GM23338 (cell line): Measurements from ENCODE around the gene ARPC4. TPM values are rescaled to one million over a fixed set of nuclear protein-coding genes. Genes with fewer than 3 reads are reported as not detected.
A peak's percentile ranks its signal among the peaks of the same experiment; 100 is the strongest.

Experiments
- ATAC-seq: fragments of 200-7000 bp; cut with Tn5 transposase; 3 replicates; pipeline ENCODE4 v1.9.1; 2020
- DNase-seq: peaks from one replicate; pipeline ENCODE4 v3.0.0-alpha.2; 2015; ENCODE audit warnings: low spot score
- H2AFZ ChIP-seq: fragments of 200-600 bp; sonication (generic); 2 replicates; pipeline ENCODE4 v1.8.0; 2016; ENCODE audit warnings: antibody characterized with exemption, mild to moderate bottlenecking, moderate library complexity
- H3F3A ChIP-seq: fragments of 200-600 bp; sonication (generic); replicated peaks from 2 replicates; pipeline ENCODE4 v1.8.0; 2017; ENCODE audit warnings: antibody characterized with exemption, mixed run types, low read depth
- H3K27ac ChIP-seq: fragments of 200-600 bp; sonication (generic); 2 replicates; pipeline ENCODE4 v1.6.1; 2016; ENCODE audit warnings: low read depth
- H3K27me3 ChIP-seq: fragments of 200-600 bp; sonication (generic); 2 replicates; pipeline ENCODE4 v1.8.0; 2016; ENCODE audit warnings: mild to moderate bottlenecking, mixed run types, moderate library complexity; ENCODE audit not compliant: insufficient read depth
- H3K36me3 ChIP-seq: fragments of 200-600 bp; sonication (generic); 2 replicates; pipeline ENCODE4 v1.8.0; 2016; ENCODE audit warnings: mild to moderate bottlenecking; ENCODE audit not compliant: insufficient read depth
- H3K4me1 ChIP-seq: fragments of 200-600 bp; sonication (generic); 2 replicates; pipeline ENCODE4 v1.8.0; 2016; ENCODE audit warnings: mild to moderate bottlenecking, moderate library complexity; ENCODE audit not compliant: insufficient read depth
- H3K4me2 ChIP-seq: fragments of 200-600 bp; sonication (generic); 2 replicates; pipeline ENCODE4 v1.7.1; 2017; ENCODE audit warnings: mixed run types
- H3K4me3 ChIP-seq: fragments of 200-600 bp; sonication (generic); 2 replicates; pipeline ENCODE4 v1.6.1; 2016; ENCODE audit warnings: mixed run types
- H3K79me2 ChIP-seq: fragments of 200-600 bp; sonication (generic); replicated peaks from 2 replicates; pipeline ENCODE4 v1.8.0; 2017; ENCODE audit warnings: mild to moderate bottlenecking; ENCODE audit not compliant: insufficient read depth
- H3K9me2 ChIP-seq: fragments of 200-600 bp; sonication (generic); 2 replicates; pipeline ENCODE4 v1.8.0; 2017; ENCODE audit not compliant: insufficient read depth
- H4K20me1 ChIP-seq: fragments of 200-600 bp; sonication (generic); replicated peaks from 2 replicates; pipeline ENCODE4 v1.8.0; 2017; ENCODE audit warnings: mild to moderate bottlenecking; ENCODE audit not compliant: insufficient read depth
- H3K27ac Mint-ChIP-seq: 2 replicates; pipeline ENCODE4 v1.8.0; 2020; ENCODE audit warnings: inconsistent platforms, mild to moderate bottlenecking, moderate library complexity, mixed read lengths
- H3K27me3 Mint-ChIP-seq: 3 replicates; pipeline ENCODE4 v1.8.0; 2022; ENCODE audit warnings: low read depth, mild to moderate bottlenecking, moderate library complexity, mixed read lengths, inconsistent platforms; ENCODE audit not compliant: insufficient read depth, poor library complexity
- H3K36me3 Mint-ChIP-seq: 3 replicates; pipeline ENCODE4 v1.8.0; 2021; ENCODE audit warnings: low read depth, mild to moderate bottlenecking, inconsistent platforms, moderate library complexity, mixed read lengths
- H3K4me1 Mint-ChIP-seq: 3 replicates; pipeline ENCODE4 v1.8.0; 2020; ENCODE audit warnings: mild to moderate bottlenecking, inconsistent platforms, mixed read lengths
- H3K4me3 Mint-ChIP-seq: 3 replicates; pipeline ENCODE4 v1.8.0; 2021; ENCODE audit warnings: moderate library complexity, mild to moderate bottlenecking, inconsistent platforms, mixed read lengths
- H3K9me3 Mint-ChIP-seq: 3 replicates; pipeline ENCODE4 v1.8.0; 2020; ENCODE audit warnings: moderate library complexity, mild to moderate bottlenecking, inconsistent platforms, mixed read lengths
- EZH2phosphoT487 ChIP-seq: fragments of 200-600 bp; sonication (generic); IDR thresholded peaks from one replicate; pipeline ENCODE4 v1.8.1; 2018; ENCODE audit warnings: antibody characterized with exemption; ENCODE audit not compliant: unreplicated experiment
- NANOG ChIP-seq: IDR thresholded peaks from 2 replicates; pipeline ENCODE4 v1.6.1; 2016; ENCODE audit warnings: antibody characterized with exemption, borderline replicate concordance
- POLR2AphosphoS5 ChIP-seq: IDR thresholded peaks from 2 replicates; pipeline ENCODE4 v1.6.1; 2016; ENCODE audit warnings: antibody characterized with exemption, low read depth
- ZNF331 ChIP-seq: fragments of 250-450 bp; sonication (Bioruptor Pico); IDR thresholded peaks from 2 replicates; pipeline ENCODE4 v1.5.0; 2020; ENCODE audit warnings: low read depth, mild to moderate bottlenecking, moderate library complexity
- polyA plus RNA-seq: library from polyadenylated mRNA; unstranded; fragments of >200 nt; fragmentation: Nextera tagmentation; extraction: Ambion mirVana; gene quantifications from 2 replicates; pipeline ENCODE4 v1.2.1, GENCODE V29; 2016
- total RNA-seq: library from RNA; depleted of rRNA; stranded (reverse); fragments of >200 nt; shearing (Covaris generic); gene quantifications from 2 replicates; pipeline ENCODE4 v1.2.3, GENCODE V29; 2014
- TF ChIP-seq, protein P1 (sequence below): fragments of 250-450 bp; sonication (Bioruptor Pico); IDR thresholded peaks from 2 replicates; pipeline ENCODE4 v1.5.0; 2020; ENCODE audit warnings: mild to moderate bottlenecking, moderate library complexity
- TF ChIP-seq, protein P2 (sequence below), 2 experiments: fragments of 200-600 bp in 1 of 2; sonication (generic) in 1 of 2; conservative IDR thresholded peaks; 2 replicates each; pipeline versions ENCODE4 v1.5.1 to v1.6.1; 2016 to 2017; ENCODE audit warnings: antibody characterized with exemption in 2 of 2, low read depth in 2 of 2, mild to moderate bottlenecking in 2 of 2, moderate library complexity in 1 of 2

ARPC4 gene
- total and polyA plus RNA-seq, 2 experiments from 2014 or later: 71.9 to 176 TPM

DNA sequence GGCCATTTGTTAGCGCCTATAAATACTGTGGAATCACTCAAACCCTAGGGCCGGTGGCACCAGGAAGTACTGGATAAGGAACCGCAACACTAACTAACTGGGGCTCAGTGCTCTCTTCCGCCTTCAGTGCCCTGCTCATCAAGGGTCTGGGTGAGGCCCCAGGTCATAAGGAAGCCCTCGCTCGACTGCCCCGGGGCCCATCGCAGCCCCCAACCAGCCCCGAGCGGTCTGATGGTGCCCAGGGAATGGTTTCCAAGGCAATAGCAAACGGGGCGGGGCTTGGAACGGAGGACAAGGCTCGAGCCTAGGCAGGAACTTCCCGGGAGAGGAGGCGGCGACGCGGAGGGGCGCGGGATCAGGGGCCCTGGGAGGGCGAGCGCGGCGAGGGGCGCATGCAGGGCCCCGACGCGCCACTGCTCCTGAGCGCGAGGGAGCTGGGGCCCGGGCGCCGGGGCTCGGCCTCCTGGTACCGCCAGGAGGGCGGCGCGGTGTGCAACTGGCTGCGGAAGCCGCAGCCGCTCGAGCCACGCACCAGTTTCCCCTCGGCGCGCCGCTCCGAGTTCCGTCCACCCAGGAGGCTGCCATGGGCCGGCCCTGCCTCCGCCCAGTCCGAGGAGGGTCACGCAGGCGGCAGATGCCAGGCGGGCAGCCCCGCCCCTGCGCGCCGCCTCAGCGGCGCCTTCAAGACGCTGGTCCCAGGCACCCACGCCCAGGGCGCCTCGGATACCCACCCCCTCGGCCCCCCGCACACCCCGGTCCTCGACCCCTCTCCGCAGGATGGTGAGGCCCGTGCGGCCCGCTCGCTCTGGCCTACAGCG is 16.9 kb downstream of the ARPC4 start, which contains the start of gene TTLL3:
TTLL3 (plus strand) TSS at position 648 of the 818 bp plus-strand sequence. CDS start 400 bp downstream, outside the sequence.
- H3K9me2 ChIP-seq: no peaks in the 10 kb centered on the region
- peak within 1 kb of the TSS; percentile 59; the same call in 1 of the 2 replicates for H3K27ac ChIP-seq
- peaks cover 17% of the 10 kb centered on the region for H3K27me3 ChIP-seq
- H2AFZ ChIP-seq: peak within 1 kb of the TSS; percentile 97
- peak within 1 kb of the TSS; percentile 96 for H3K4me2 ChIP-seq
- ATAC-seq: peak; percentile 74
- H3K79me2 ChIP-seq: no peaks in the 10 kb centered on the region
- Mint-ChIP-seq H3K27me3 (peaks cover 13% of the 10 kb centered on the region), H3K27ac (peak within 1 kb of the TSS; percentile 8; the same call in 1 of the 2 replicates), H3K36me3 (peaks cover 22% of the 10 kb centered on the region), H3K4me3 (peak within 1 kb of the TSS; percentile 77), H3K4me1 (peaks cover 22% of the 10 kb centered on the region), H3K9me3 (no peaks in the 10 kb centered on the region; the same call in 2 of the 3 replicates)
- TF ChIP-seq ZNF331 (no peak), NANOG (no peak), EZH2phosphoT487 (no peak), POLR2AphosphoS5 (peak; percentile 42; the same call in 1 of the 2 replicates)
- TF ChIP-seq, protein P1, sequence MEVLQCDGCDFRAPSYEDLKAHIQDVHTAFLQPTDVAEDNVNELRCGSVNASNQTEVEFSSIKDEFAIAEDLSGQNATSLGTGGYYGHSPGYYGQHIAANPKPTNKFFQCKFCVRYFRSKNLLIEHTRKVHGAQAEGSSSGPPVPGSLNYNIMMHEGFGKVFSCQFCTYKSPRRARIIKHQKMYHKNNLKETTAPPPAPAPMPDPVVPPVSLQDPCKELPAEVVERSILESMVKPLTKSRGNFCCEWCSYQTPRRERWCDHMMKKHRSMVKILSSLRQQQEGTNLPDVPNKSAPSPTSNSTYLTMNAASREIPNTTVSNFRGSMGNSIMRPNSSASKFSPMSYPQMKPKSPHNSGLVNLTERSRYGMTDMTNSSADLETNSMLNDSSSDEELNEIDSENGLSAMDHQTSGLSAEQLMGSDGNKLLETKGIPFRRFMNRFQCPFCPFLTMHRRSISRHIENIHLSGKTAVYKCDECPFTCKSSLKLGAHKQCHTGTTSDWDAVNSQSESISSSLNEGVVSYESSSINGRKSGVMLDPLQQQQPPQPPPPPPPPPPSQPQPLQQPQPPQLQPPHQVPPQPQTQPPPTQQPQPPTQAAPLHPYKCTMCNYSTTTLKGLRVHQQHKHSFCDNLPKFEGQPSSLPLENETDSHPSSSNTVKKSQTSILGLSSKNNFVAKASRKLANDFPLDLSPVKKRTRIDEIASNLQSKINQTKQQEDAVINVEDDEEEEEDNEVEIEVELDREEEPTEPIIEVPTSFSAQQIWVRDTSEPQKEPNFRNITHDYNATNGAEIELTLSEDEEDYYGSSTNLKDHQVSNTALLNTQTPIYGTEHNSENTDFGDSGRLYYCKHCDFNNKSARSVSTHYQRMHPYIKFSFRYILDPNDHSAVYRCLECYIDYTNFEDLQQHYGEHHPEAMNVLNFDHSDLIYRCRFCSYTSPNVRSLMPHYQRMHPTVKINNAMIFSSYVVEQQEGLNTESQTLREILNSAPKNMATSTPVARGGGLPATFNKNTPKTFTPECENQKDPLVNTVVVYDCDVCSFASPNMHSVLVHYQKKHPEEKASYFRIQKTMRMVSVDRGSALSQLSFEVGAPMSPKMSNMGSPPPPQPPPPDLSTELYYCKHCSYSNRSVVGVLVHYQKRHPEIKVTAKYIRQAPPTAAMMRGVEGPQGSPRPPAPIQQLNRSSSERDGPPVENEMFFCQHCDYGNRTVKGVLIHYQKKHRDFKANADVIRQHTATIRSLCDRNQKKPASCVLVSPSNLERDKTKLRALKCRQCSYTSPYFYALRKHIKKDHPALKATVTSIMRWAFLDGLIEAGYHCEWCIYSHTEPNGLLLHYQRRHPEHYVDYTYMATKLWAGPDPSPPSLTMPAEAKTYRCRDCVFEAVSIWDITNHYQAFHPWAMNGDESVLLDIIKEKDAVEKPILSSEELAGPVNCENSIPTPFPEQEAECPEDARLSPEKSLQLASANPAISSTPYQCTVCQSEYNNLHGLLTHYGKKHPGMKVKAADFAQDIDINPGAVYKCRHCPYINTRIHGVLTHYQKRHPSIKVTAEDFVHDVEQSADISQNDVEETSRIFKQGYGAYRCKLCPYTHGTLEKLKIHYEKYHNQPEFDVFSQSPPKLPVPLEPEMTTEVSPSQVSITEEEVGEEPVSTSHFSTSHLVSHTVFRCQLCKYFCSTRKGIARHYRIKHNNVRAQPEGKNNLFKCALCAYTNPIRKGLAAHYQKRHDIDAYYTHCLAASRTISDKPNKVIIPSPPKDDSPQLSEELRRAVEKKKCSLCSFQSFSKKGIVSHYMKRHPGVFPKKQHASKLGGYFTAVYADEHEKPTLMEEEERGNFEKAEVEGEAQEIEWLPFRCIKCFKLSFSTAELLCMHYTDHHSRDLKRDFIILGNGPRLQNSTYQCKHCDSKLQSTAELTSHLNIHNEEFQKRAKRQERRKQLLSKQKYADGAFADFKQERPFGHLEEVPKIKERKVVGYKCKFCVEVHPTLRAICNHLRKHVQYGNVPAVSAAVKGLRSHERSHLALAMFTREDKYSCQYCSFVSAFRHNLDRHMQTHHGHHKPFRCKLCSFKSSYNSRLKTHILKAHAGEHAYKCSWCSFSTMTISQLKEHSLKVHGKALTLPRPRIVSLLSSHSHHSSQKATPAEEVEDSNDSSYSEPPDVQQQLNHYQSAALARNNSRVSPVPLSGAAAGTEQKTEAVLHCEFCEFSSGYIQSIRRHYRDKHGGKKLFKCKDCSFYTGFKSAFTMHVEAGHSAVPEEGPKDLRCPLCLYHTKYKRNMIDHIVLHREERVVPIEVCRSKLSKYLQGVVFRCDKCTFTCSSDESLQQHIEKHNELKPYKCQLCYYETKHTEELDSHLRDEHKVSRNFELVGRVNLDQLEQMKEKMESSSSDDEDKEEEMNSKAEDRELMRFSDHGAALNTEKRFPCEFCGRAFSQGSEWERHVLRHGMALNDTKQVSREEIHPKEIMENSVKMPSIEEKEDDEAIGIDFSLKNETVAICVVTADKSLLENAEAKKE (CRISPR knock-in tag): no peak
- TF ChIP-seq, protein P2, sequence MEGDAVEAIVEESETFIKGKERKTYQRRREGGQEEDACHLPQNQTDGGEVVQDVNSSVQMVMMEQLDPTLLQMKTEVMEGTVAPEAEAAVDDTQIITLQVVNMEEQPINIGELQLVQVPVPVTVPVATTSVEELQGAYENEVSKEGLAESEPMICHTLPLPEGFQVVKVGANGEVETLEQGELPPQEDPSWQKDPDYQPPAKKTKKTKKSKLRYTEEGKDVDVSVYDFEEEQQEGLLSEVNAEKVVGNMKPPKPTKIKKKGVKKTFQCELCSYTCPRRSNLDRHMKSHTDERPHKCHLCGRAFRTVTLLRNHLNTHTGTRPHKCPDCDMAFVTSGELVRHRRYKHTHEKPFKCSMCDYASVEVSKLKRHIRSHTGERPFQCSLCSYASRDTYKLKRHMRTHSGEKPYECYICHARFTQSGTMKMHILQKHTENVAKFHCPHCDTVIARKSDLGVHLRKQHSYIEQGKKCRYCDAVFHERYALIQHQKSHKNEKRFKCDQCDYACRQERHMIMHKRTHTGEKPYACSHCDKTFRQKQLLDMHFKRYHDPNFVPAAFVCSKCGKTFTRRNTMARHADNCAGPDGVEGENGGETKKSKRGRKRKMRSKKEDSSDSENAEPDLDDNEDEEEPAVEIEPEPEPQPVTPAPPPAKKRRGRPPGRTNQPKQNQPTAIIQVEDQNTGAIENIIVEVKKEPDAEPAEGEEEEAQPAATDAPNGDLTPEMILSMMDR (conservative IDR thresholded peaks at IDR 0.05; ENCODE audit: low read depth in 2 of 2): no peak
- H3K4me1 ChIP-seq: peaks cover 7% of the 10 kb centered on the region; the same call in 1 of the 2 replicates
- H3K36me3 ChIP-seq: peaks cover 4% of the 10 kb centered on the region; the same call in 1 of the 2 replicates
- peak within 1 kb of the TSS; percentile 83 for H3K4me3 ChIP-seq
- peaks cover 26% of the 10 kb centered on the region for H3F3A ChIP-seq
- peak; percentile 93 for DNase-seq
- peaks cover 17% of the 10 kb centered on the region for H4K20me1 ChIP-seq
